Liver (tissue), 3 donors: ENCODE results near the gene ING1.
"Not testable (repeated sequence)": the region's sequence is repeated elsewhere in the genome, so short reads cannot be mapped to it uniquely, and the experiment has no call there.

Experiments used
- EGR1 ChIP-seq, 2 donors: IDR thresholded peaks; 2 replicates each; pipeline ENCODE4 v1.6.1; 2016 to 2018; ENCODE audit warnings: antibody characterized with exemption in 2 of 2, low read depth in 2 of 2
- FOXA1 ChIP-seq: IDR thresholded peaks from 2 replicates; pipeline ENCODE4 v1.6.1; 2016; ENCODE audit warnings: antibody characterized with exemption
- HNF4A ChIP-seq, 2 donors: conservative IDR thresholded peaks; 2 replicates each; pipeline ENCODE4 v1.6.1; 2016; ENCODE audit warnings: antibody characterized with exemption in 2 of 2, mild to moderate bottlenecking in 2 of 2
- JUND ChIP-seq, 2 donors: IDR thresholded peaks; 2 replicates each; pipeline ENCODE4 v1.6.1; 2016; ENCODE audit warnings: antibody characterized with exemption in 2 of 2
- RAD21 ChIP-seq, 2 donors: IDR thresholded peaks; 2 replicates each; pipeline ENCODE4 v1.6.1; 2016; ENCODE audit warnings: antibody characterized with exemption in 2 of 2, mild to moderate bottlenecking in 2 of 2
- RXRA ChIP-seq, 2 donors: IDR thresholded peaks; 2 replicates each; pipeline ENCODE4 v1.6.1; 2017 to 2018; ENCODE audit warnings: antibody characterized with exemption in 2 of 2, mild to moderate bottlenecking in 1 of 2
- SP1 ChIP-seq: IDR thresholded peaks from 2 replicates; pipeline ENCODE4 v1.6.1; 2018; ENCODE audit warnings: antibody characterized with exemption, mild to moderate bottlenecking
- TAF1 ChIP-seq: conservative IDR thresholded peaks from 2 replicates; pipeline ENCODE4 v1.6.1; 2016; ENCODE audit warnings: antibody characterized with exemption, mild to moderate bottlenecking
- YY1 ChIP-seq: IDR thresholded peaks from 2 replicates; pipeline ENCODE4 v1.6.1; 2016; ENCODE audit warnings: antibody characterized with exemption, mild to moderate bottlenecking
- TF ChIP-seq, protein P1 (sequence below): fragments of 150-350 bp; IDR thresholded peaks from 2 replicates; pipeline ENCODE4 v1.5.1; 2017; ENCODE audit warnings: improper control_type of control experiment, low read depth, low read length; ENCODE audit not compliant: missing input control
- TF ChIP-seq, protein P2 (sequence below): IDR thresholded peaks from 2 replicates; pipeline ENCODE4 v1.6.1; 2016; ENCODE audit warnings: antibody characterized with exemption, mild to moderate bottlenecking
- TF ChIP-seq, protein P3 (sequence below): IDR thresholded peaks from 2 replicates; pipeline ENCODE4 v1.6.1; 2016; ENCODE audit warnings: antibody characterized with exemption
- TF ChIP-seq, protein P4 (sequence below): IDR thresholded peaks from 2 replicates; pipeline ENCODE4 v1.6.1; 2016; ENCODE audit warnings: antibody characterized with exemption
- TF ChIP-seq, protein P5 (sequence below): IDR thresholded peaks from 2 replicates; pipeline ENCODE4 v1.6.1; 2016; ENCODE audit warnings: antibody characterized with exemption
- donor health status: healthy.
- donor health status: healthy.

DNA sequence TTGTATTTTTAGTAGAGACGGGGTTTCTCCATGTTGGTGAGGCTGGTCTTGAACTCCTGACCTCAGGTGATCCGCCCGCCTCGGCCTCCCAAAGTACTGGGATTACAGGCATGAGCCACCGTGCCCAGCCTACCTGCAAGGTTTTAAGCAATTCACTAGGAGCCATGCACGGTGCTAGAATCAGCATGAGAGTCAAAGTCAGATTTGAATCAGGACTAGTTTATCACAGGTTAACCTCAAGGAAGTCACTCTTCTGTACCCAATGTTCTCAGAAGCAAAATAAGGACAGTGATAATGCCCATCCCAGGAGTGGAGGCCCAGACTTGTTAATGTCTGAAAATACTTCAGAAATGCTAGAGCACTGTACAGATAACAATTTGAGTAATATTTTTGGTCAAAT lies 12.7 kb downstream of the ING1 start:
- TF ChIP-seq TAF1; YY1; RAD21 (IDR thresholded peaks at IDR 0.05); SP1; FOXA1; RXRA (IDR thresholded peaks at IDR 0.05); JUND (IDR thresholded peaks at IDR 0.05); HNF4A (conservative IDR thresholded peaks at IDR 0.05); EGR1 (IDR thresholded peaks at IDR 0.05; ENCODE audit: low read depth in 2 of 2): not testable (repeated sequence)
- TF ChIP-seq, protein P1, sequence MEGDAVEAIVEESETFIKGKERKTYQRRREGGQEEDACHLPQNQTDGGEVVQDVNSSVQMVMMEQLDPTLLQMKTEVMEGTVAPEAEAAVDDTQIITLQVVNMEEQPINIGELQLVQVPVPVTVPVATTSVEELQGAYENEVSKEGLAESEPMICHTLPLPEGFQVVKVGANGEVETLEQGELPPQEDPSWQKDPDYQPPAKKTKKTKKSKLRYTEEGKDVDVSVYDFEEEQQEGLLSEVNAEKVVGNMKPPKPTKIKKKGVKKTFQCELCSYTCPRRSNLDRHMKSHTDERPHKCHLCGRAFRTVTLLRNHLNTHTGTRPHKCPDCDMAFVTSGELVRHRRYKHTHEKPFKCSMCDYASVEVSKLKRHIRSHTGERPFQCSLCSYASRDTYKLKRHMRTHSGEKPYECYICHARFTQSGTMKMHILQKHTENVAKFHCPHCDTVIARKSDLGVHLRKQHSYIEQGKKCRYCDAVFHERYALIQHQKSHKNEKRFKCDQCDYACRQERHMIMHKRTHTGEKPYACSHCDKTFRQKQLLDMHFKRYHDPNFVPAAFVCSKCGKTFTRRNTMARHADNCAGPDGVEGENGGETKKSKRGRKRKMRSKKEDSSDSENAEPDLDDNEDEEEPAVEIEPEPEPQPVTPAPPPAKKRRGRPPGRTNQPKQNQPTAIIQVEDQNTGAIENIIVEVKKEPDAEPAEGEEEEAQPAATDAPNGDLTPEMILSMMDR, result not testable (repeated sequence)
- TF ChIP-seq, protein P2, sequence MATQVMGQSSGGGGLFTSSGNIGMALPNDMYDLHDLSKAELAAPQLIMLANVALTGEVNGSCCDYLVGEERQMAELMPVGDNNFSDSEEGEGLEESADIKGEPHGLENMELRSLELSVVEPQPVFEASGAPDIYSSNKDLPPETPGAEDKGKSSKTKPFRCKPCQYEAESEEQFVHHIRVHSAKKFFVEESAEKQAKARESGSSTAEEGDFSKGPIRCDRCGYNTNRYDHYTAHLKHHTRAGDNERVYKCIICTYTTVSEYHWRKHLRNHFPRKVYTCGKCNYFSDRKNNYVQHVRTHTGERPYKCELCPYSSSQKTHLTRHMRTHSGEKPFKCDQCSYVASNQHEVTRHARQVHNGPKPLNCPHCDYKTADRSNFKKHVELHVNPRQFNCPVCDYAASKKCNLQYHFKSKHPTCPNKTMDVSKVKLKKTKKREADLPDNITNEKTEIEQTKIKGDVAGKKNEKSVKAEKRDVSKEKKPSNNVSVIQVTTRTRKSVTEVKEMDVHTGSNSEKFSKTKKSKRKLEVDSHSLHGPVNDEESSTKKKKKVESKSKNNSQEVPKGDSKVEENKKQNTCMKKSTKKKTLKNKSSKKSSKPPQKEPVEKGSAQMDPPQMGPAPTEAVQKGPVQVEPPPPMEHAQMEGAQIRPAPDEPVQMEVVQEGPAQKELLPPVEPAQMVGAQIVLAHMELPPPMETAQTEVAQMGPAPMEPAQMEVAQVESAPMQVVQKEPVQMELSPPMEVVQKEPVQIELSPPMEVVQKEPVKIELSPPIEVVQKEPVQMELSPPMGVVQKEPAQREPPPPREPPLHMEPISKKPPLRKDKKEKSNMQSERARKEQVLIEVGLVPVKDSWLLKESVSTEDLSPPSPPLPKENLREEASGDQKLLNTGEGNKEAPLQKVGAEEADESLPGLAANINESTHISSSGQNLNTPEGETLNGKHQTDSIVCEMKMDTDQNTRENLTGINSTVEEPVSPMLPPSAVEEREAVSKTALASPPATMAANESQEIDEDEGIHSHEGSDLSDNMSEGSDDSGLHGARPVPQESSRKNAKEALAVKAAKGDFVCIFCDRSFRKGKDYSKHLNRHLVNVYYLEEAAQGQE, result not testable (repeated sequence)
- TF ChIP-seq, protein P3, sequence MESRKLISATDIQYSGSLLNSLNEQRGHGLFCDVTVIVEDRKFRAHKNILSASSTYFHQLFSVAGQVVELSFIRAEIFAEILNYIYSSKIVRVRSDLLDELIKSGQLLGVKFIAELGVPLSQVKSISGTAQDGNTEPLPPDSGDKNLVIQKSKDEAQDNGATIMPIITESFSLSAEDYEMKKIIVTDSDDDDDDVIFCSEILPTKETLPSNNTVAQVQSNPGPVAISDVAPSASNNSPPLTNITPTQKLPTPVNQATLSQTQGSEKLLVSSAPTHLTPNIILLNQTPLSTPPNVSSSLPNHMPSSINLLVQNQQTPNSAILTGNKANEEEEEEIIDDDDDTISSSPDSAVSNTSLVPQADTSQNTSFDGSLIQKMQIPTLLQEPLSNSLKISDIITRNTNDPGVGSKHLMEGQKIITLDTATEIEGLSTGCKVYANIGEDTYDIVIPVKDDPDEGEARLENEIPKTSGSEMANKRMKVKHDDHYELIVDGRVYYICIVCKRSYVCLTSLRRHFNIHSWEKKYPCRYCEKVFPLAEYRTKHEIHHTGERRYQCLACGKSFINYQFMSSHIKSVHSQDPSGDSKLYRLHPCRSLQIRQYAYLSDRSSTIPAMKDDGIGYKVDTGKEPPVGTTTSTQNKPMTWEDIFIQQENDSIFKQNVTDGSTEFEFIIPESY, result not testable (repeated sequence)
- TF ChIP-seq, protein P4, sequence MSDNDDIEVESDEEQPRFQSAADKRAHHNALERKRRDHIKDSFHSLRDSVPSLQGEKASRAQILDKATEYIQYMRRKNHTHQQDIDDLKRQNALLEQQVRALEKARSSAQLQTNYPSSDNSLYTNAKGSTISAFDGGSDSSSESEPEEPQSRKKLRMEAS, result not testable (repeated sequence)
- TF ChIP-seq, protein P5, sequence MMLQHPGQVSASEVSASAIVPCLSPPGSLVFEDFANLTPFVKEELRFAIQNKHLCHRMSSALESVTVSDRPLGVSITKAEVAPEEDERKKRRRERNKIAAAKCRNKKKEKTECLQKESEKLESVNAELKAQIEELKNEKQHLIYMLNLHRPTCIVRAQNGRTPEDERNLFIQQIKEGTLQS, result not testable (repeated sequence)
